Smooth muscle cell (in vitro differentiated cells): ENCODE data around the gene MTMR12. TPM values are rescaled to one million over a fixed set of nuclear protein-coding genes. Genes with fewer than 3 reads are reported as not detected.
A peak's percentile ranks its signal among the peaks of the same experiment; 100 is the strongest.
"Not testable (repeated sequence)": the region's sequence is repeated elsewhere in the genome, so short reads cannot be mapped to it uniquely, and the experiment has no call there.

Experiments
- DNase-seq: peaks from one replicate; lab custom pipeline; 2025; ENCODE audit not compliant: unreplicated experiment; lab: John Stamatoyannopoulos, UW
- H2AFZ ChIP-seq: fragments of 200-600 bp; sonication (generic); 2 replicates; pipeline ENCODE4 v1.6.0; 2016; ENCODE audit warnings: antibody characterized with exemption, low read depth, mild to moderate bottlenecking
- H3F3A ChIP-seq: fragments of 200-600 bp; sonication (generic); 2 replicates; pipeline ENCODE4 v1.6.0; 2017; ENCODE audit warnings: antibody characterized with exemption, low read depth
- H3K27ac ChIP-seq: fragments of 200-600 bp; sonication (generic); 2 replicates; pipeline ENCODE4 v1.5.1; 2016; ENCODE audit warnings: low read depth, mild to moderate bottlenecking
- H3K27me3 ChIP-seq: fragments of 200-600 bp; sonication (generic); 2 replicates; pipeline ENCODE4 v1.6.1; 2016; ENCODE audit warnings: low read depth, mild to moderate bottlenecking
- H3K36me3 ChIP-seq: fragments of 200-600 bp; sonication (generic); 2 replicates; pipeline ENCODE4 v1.5.1; 2016; ENCODE audit warnings: low read depth
- H3K4me1 ChIP-seq: fragments of 200-600 bp; sonication (generic); 2 replicates; pipeline ENCODE4 v1.5.1; 2016; ENCODE audit warnings: low read depth
- H3K4me2 ChIP-seq: fragments of 200-600 bp; sonication (generic); 2 replicates; pipeline ENCODE4 v1.6.0; 2016; ENCODE audit warnings: mild to moderate bottlenecking
- H3K4me3 ChIP-seq: fragments of 200-600 bp; sonication (generic); 2 replicates; pipeline ENCODE4 v1.5.1; 2016; ENCODE audit warnings: mild to moderate bottlenecking
- H3K79me2 ChIP-seq: fragments of 200-600 bp; sonication (generic); 2 replicates; pipeline ENCODE4 v1.6.0; 2016; ENCODE audit warnings: low read depth, mild to moderate bottlenecking
- H3K9ac ChIP-seq: fragments of 200-600 bp; sonication (generic); 2 replicates; pipeline ENCODE4 v1.6.0; 2016; ENCODE audit warnings: low read depth
- H3K9me3 ChIP-seq: fragments of 200-600 bp; sonication (generic); replicated peaks from 2 replicates; pipeline ENCODE4 v1.5.1; 2016; ENCODE audit warnings: low read depth
- H4K20me1 ChIP-seq: fragments of 200-600 bp; sonication (generic); 2 replicates; pipeline ENCODE4 v1.6.0; 2016; ENCODE audit warnings: low read depth
- CTCF ChIP-seq: fragments of 200-600 bp; sonication (generic); IDR thresholded peaks from 2 replicates; pipeline ENCODE4 v1.5.1; 2017; ENCODE audit warnings: borderline replicate concordance, mild to moderate bottlenecking, antibody characterized with exemption; ENCODE audit not compliant: insufficient read depth, poor library complexity, severe bottlenecking
- WGBS: methylation state at CpG from one replicate; pipeline ENCODE4 v1.1.7; 2016; ENCODE audit warnings: low lambda C conversion rate; 5-methylcytosine and 5-hydroxymethylcytosine counted together
- polyA plus RNA-seq: library from polyadenylated mRNA; unstranded; fragments of >200 nt; fragmentation: Nextera tagmentation; extraction: Ambion mirVana; gene quantifications from 2 replicates; pipeline ENCODE4 v1.2.1, GENCODE V29; 2016
- total RNA-seq: library from RNA; depleted of rRNA; stranded (reverse); fragments of >200 nt; gene quantifications from 2 replicates; pipeline ENCODE4 v1.2.3, GENCODE V29; 2014

MTMR12 gene
- total and polyA plus RNA-seq, 2 experiments from 2014 or later: 4.4 to 8.6 TPM

GRCh38 chr5:32222723-32223470 lies 89.8 kb downstream of the MTMR12 start:
- no peak overlapping the region for H3K27ac ChIP-seq
- no peak for TF ChIP-seq CTCF
- H3K9ac ChIP-seq: no peak overlapping the region
- no peaks in the 10 kb centered on the region for H3K36me3 ChIP-seq
- H3K4me3 ChIP-seq: no peak overlapping the region
- no peaks in the 10 kb centered on the region for H4K20me1 ChIP-seq
- no peaks in the 10 kb centered on the region for H3K79me2 ChIP-seq
- no peaks in the 10 kb centered on the region for H3F3A ChIP-seq
- no peak overlapping the region for H3K4me2 ChIP-seq
- no peak overlapping the region for H2AFZ ChIP-seq
- no peaks in the 10 kb centered on the region for H3K4me1 ChIP-seq
- 81% methylated on average over 5 of the region's 5 CpGs for WGBS
- no peak for DNase-seq
- H3K27me3 ChIP-seq: no peaks in the 10 kb centered on the region
- H3K9me3 ChIP-seq: no peaks in the 10 kb centered on the region

- Histone ChIP-seq H3K27ac (no peak overlapping the region), H3F3A (no peaks in the 10 kb centered on the region), H3K9ac (no peak overlapping the region), H3K27me3 (no peaks in the 10 kb centered on the region), H3K4me1 (no peaks in the 10 kb centered on the region), H2AFZ (peak overlapping the region; percentile 86), H3K4me2 (no peak overlapping the region), H3K4me3 (no peak overlapping the region), H3K9me3 (no peaks in the 10 kb centered on the region), H3K79me2 (no peaks in the 10 kb centered on the region), H4K20me1 (no peaks in the 10 kb centered on the region), H3K36me3 (no peaks in the 10 kb centered on the region)
- DNase-seq: no peak
- TF ChIP-seq CTCF: no peak
- WGBS: 61% methylated on average over 12 of the region's 12 CpGs
Observed at GRCh38 chr5:32217886-32218396, 94.8 kb downstream of the MTMR12 start.

GRCh38 chr5:32214344-32214743 lies 98.4 kb downstream of the MTMR12 start:
- not testable (repeated sequence) for H3K79me2 ChIP-seq, H3K4me2 ChIP-seq, H3F3A ChIP-seq, H3K9me3 ChIP-seq, H2AFZ ChIP-seq, H3K4me1 ChIP-seq, H3K9ac ChIP-seq, DNase-seq, H3K4me3 ChIP-seq, H3K27me3 ChIP-seq, H3K36me3 ChIP-seq, H4K20me1 ChIP-seq, H3K27ac ChIP-seq
- 91% methylated on average over 1 of the region's 1 CpG for WGBS

GRCh38 chr5:32210151-32210550 lies 102.6 kb downstream of the MTMR12 start:
- Histone ChIP-seq H4K20me1 (no peaks in the 10 kb centered on the region), H3K79me2 (no peaks in the 10 kb centered on the region), H3K4me3 (no peak overlapping the region), H3K27ac (no peak overlapping the region), H3K4me2 (no peak overlapping the region), H3K9ac (no peak overlapping the region), H3K4me1 (no peaks in the 10 kb centered on the region), H3K9me3 (no peaks in the 10 kb centered on the region), H2AFZ (no peak overlapping the region), H3K36me3 (no peaks in the 10 kb centered on the region), H3K27me3 (no peaks in the 10 kb centered on the region), H3F3A (no peaks in the 10 kb centered on the region)
- DNase-seq: no peak
- WGBS: 94% methylated on average over 3 of the region's 3 CpGs
- no peak for TF ChIP-seq CTCF

- 96% methylated on average over 13 of the region's 31 CpGs for WGBS
Observed at GRCh38 chr5:32208837-32209236, 103.9 kb downstream of the MTMR12 start.

More at GRCh38 chr5:32208837-32209236, 103.9 kb downstream of the MTMR12 start:
- not testable (repeated sequence) for H3K9me3 ChIP-seq, H3K36me3 ChIP-seq, H3K79me2 ChIP-seq, H3K27me3 ChIP-seq, H3F3A ChIP-seq, H3K4me3 ChIP-seq, H4K20me1 ChIP-seq, H3K27ac ChIP-seq, DNase-seq, H2AFZ ChIP-seq, H3K4me2 ChIP-seq, H3K9ac ChIP-seq, H3K4me1 ChIP-seq
